Duodenal mucosa (tissue), 2 donors: ENCODE data around the gene ACSM5.

ENCODE experiments used
- H3K27ac ChIP-seq: one replicate; pipeline ENCODE4 v1.7.0; 2013; ENCODE audit warnings: low read depth, low read length
- H3K27me3 ChIP-seq, 2 donors: one replicate each; pipeline ENCODE4 v1.7.0; 2013; ENCODE audit warnings: low read length in 2 of 2, control low read depth in 1 of 2; ENCODE audit not compliant: insufficient read depth in 2 of 2, control insufficient read depth in 1 of 2
- H3K36me3 ChIP-seq, 2 donors: one replicate each; pipeline ENCODE4 v1.7.0; 2013; ENCODE audit warnings: low read length in 2 of 2, control low read depth in 1 of 2; ENCODE audit not compliant: insufficient read depth in 2 of 2, control insufficient read depth in 1 of 2
- H3K4me1 ChIP-seq, 2 donors: one replicate each; pipeline ENCODE4 v1.7.0; 2013; ENCODE audit warnings: low read length in 2 of 2, control low read depth in 1 of 2; ENCODE audit not compliant: insufficient read depth in 2 of 2, control insufficient read depth in 1 of 2
- H3K4me3 ChIP-seq, 2 donors: one replicate each; pipeline ENCODE4 v1.7.0; 2013; ENCODE audit warnings: low read length in 2 of 2, low read depth in 1 of 2
- H3K9ac ChIP-seq, 2 donors: one replicate each; pipeline ENCODE4 v1.7.0; 2013; ENCODE audit warnings: low read length in 2 of 2, low read depth in 1 of 2
- H3K9me3 ChIP-seq, 2 donors: one replicate each; pipeline ENCODE4 v1.7.0; 2013; ENCODE audit warnings: low read length in 2 of 2, control low read depth in 1 of 2; ENCODE audit not compliant: control insufficient read depth in 1 of 2

The ACSM5 gene

GRCh38 chr16:20409398-20410120 lies at the start of gene ACSM5:
TSS of gene ACSM5 (plus strand) at chr16:20409534. CDS start at chr16:20411485, 1,951 bp downstream.
- H3K27me3 ChIP-seq, result no peaks in the 10 kb centered on the region
- no peaks in the 10 kb centered on the region for H3K4me1 ChIP-seq
- no peaks in the 10 kb centered on the region for H3K36me3 ChIP-seq
- no peaks in the 10 kb centered on the region for H3K9me3 ChIP-seq
- peak within 1 kb of the TSS; percentile 20 for H3K27ac ChIP-seq
- no peak within 1 kb of the TSS for H3K4me3 ChIP-seq
- no peak within 1 kb of the TSS for H3K9ac ChIP-seq

- Histone ChIP-seq H3K4me1 (no peaks in the 10 kb centered on the region), H3K27ac (no peak overlapping the region), H3K4me3 (no peak overlapping the region), H3K27me3 (peaks cover 0 to 5% of the 10 kb centered on the region in 2 donors), H3K9me3 (no peaks in the 10 kb centered on the region), H3K36me3 (no peaks in the 10 kb centered on the region), H3K9ac (no peak overlapping the region)
These were observed 49.3 kb upstream of the ACSM5 start for GRCh38 chr16:20359997-20360396.

GRCh38 chr16:20363191-20363590 lies 46.1 kb upstream of the ACSM5 start:
- Histone ChIP-seq H3K9ac (no peak overlapping the region), H3K4me3 (no peak overlapping the region), H3K4me1 (no peaks in the 10 kb centered on the region), H3K27me3 (peaks cover 0 to 5% of the 10 kb centered on the region in 2 donors), H3K9me3 (no peaks in the 10 kb centered on the region), H3K36me3 (no peaks in the 10 kb centered on the region), H3K27ac (no peak overlapping the region)

GRCh38 chr16:20364051-20364450 lies 45.3 kb upstream of the ACSM5 start:
- H3K36me3 ChIP-seq, result no peaks in the 10 kb centered on the region
- H3K9ac ChIP-seq, result no peak overlapping the region
- H3K27me3 ChIP-seq, result peaks cover 0 to 5% of the 10 kb centered on the region in 2 donors
- no peak overlapping the region for H3K27ac ChIP-seq
- no peaks in the 10 kb centered on the region for H3K9me3 ChIP-seq
- H3K4me1 ChIP-seq, result no peaks in the 10 kb centered on the region
- no peak overlapping the region for H3K4me3 ChIP-seq

- Histone ChIP-seq H3K36me3 (no peaks in the 10 kb centered on the region), H3K4me1 (no peaks in the 10 kb centered on the region), H3K4me3 (no peak overlapping the region), H3K9ac (no peak overlapping the region), H3K9me3 (no peaks in the 10 kb centered on the region), H3K27me3 (peaks cover 0 to 5% of the 10 kb centered on the region in 2 donors), H3K27ac (no peak overlapping the region)
These were observed 39.8 kb upstream of the ACSM5 start for GRCh38 chr16:20369452-20370054.

- no peak overlapping the region for H3K4me3 ChIP-seq
- H3K27me3 ChIP-seq, result peaks cover 5% of the 10 kb centered on the region in 2 donors
- no peaks in the 10 kb centered on the region for H3K4me1 ChIP-seq
- H3K36me3 ChIP-seq, result no peaks in the 10 kb centered on the region
- H3K9me3 ChIP-seq, result no peaks in the 10 kb centered on the region
- H3K9ac ChIP-seq, result no peak overlapping the region
- no peak overlapping the region for H3K27ac ChIP-seq
These were observed 36.6 kb upstream of the ACSM5 start for GRCh38 chr16:20372701-20373100.

- Histone ChIP-seq H3K27ac (no peak overlapping the region), H3K9me3 (no peaks in the 10 kb centered on the region), H3K9ac (no peak overlapping the region), H3K36me3 (no peaks in the 10 kb centered on the region), H3K4me1 (no peaks in the 10 kb centered on the region), H3K4me3 (no peak overlapping the region), H3K27me3 (peaks cover 3 to 5% of the 10 kb centered on the region in 2 donors)
These were observed 32.2 kb upstream of the ACSM5 start for GRCh38 chr16:20377181-20377580.

- Histone ChIP-seq H3K9ac (no peak overlapping the region), H3K27me3 (peaks cover 0 to 4% of the 10 kb centered on the region in 2 donors), H3K36me3 (no peaks in the 10 kb centered on the region), H3K4me3 (no peak overlapping the region), H3K27ac (no peak overlapping the region), H3K4me1 (no peaks in the 10 kb centered on the region), H3K9me3 (no peaks in the 10 kb centered on the region)
These were observed 28.6 kb upstream of the ACSM5 start for GRCh38 chr16:20380782-20381181.

GRCh38 chr16:20382202-20382948 lies 27.0 kb upstream of the ACSM5 start:
- Histone ChIP-seq H3K9me3 (no peaks in the 10 kb centered on the region), H3K4me1 (peaks cover 4% of the 10 kb centered on the region in 2 donors), H3K9ac (no peak overlapping the region), H3K27ac (no peak overlapping the region), H3K4me3 (no peak overlapping the region), H3K27me3 (no peaks in the 10 kb centered on the region), H3K36me3 (no peaks in the 10 kb centered on the region)
